ENCODE measurements around the gene PRKCB. TPM values are rescaled to one million over a fixed set of nuclear protein-coding genes. Genes with fewer than 3 reads are reported as not detected.
A peak's percentile ranks its signal among the peaks of the same experiment; 100 is the strongest.

PRKCB gene
- total RNA-seq, 2 experiments from 2014 or later: 101 to 105 TPM

- ATAC-seq (no peak), DNase-seq (no peak)
- CTCF ChIA-PET: interaction anchor here (1.9 to 6.8 kb wide), 2 partner anchors 20 to 187 kb away, joined by 8 to 56 read pairs; no protein-coding TSS in a partner anchor
- POLR2A ChIA-PET: no interaction called here
- Mint-ChIP-seq H3K27me3 (ENCODE audit: low read depth) (peaks cover 3% of the 10 kb centered on the region), H3K4me3 (no peak overlapping the region), H3K27ac (no peak overlapping the region), H3K36me3 (ENCODE audit: low read depth) (peaks cover 2% of the 10 kb centered on the region), H3K9me3 (ENCODE audit: insufficient read depth) (no peaks in the 10 kb centered on the region), H3K4me1 (ENCODE audit: low read depth) (peaks cover 27% of the 10 kb centered on the region)
These were observed 12.1 kb upstream of the PRKCB start for GRCh38 chr16:23823475-23824384.

- peaks cover 27% of the 10 kb centered on the region for H3K4me1 Mint-ChIP-seq (ENCODE audit: low read depth)
- H3K27ac Mint-ChIP-seq: no peak overlapping the region
- H3K36me3 Mint-ChIP-seq (ENCODE audit: low read depth): peaks cover 5% of the 10 kb centered on the region
- H3K27me3 Mint-ChIP-seq (ENCODE audit: low read depth): peaks cover 3% of the 10 kb centered on the region
- no peak for ATAC-seq
- H3K4me3 Mint-ChIP-seq: no peak overlapping the region
- ChIA-PET POLR2A (no interaction called here), CTCF (interaction anchor here (1.9 to 6.8 kb wide), 2 partner anchors 21 to 185 kb away, joined by 8 to 56 read pairs; no protein-coding TSS in a partner anchor)
- DNase-seq: no peak
- H3K9me3 Mint-ChIP-seq (ENCODE audit: insufficient read depth): peaks cover 4% of the 10 kb centered on the region
These were observed 10.9 kb upstream of the PRKCB start for GRCh38 chr16:23824909-23825308.

DNA sequence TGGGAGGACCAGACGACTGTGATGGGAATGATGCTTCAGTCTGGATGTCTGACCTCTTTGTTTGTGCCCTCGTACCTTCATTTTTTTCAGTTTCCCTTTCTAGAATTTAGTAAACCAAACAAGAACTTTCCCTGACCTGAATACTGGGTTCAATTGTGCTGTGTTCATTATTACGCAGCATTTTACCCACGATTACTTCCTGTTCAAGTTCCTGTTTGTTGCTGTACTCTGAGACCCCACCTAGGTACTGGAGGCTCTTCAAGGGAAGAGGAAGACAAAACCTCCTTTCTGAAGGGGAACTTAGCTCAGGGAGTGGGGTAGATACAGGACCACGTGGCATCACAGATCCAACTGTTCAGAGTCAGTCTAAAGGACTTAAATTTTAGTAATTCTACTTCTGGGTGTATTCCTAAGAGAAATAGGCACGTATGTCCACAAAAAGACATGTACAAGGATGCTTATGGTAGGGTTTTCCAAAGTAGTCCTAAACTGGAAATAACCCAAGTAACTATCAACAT lies 9.2 kb upstream of the PRKCB start:
- DNase-seq (peak; percentile 51), ATAC-seq (peak; percentile 83)
- peaks cover 3% of the 10 kb centered on the region for H3K27me3 Mint-ChIP-seq (ENCODE audit: low read depth)
- H3K36me3 Mint-ChIP-seq (ENCODE audit: low read depth): peaks cover 14% of the 10 kb centered on the region
- peaks cover 16% of the 10 kb centered on the region for H3K9me3 Mint-ChIP-seq (ENCODE audit: insufficient read depth)
- H3K4me3 Mint-ChIP-seq: peak overlapping the region; percentile 51
- CTCF ChIA-PET: interaction anchor here (1.3 to 6.8 kb wide), 9 partner anchors 9 to 184 kb away, joined by 4 to 56 read pairs (median 7); partner anchors contain the start of gene PRKCB
- peaks cover 30% of the 10 kb centered on the region for H3K4me1 Mint-ChIP-seq (ENCODE audit: low read depth)
- POLR2A ChIA-PET: interaction anchor here (0.6 to 1.8 kb wide), 6 partner anchors 9 to 688 kb away, joined by 3 to 7 read pairs (median 3); partner anchors contain the start of gene PRKCB
- peak overlapping the region; percentile 86 for H3K27ac Mint-ChIP-seq

- H3K4me3 Mint-ChIP-seq: peak overlapping the region; percentile 51
- ATAC-seq (peak; percentile 63), DNase-seq (no peak)
- ChIA-PET POLR2A (interaction anchor here (0.6 to 1.8 kb wide), 7 partner anchors 9 to 687 kb away, joined by 3 to 7 read pairs (median 3); partner anchors contain the start of gene PRKCB), CTCF (interaction anchor here (1.2 to 6.8 kb wide), 10 partner anchors 9 to 183 kb away, joined by 4 to 56 read pairs (median 6); partner anchors contain the start of gene PRKCB)
- peaks cover 14% of the 10 kb centered on the region for H3K36me3 Mint-ChIP-seq (ENCODE audit: low read depth)
- peaks cover 16% of the 10 kb centered on the region for H3K9me3 Mint-ChIP-seq (ENCODE audit: insufficient read depth)
- H3K27me3 Mint-ChIP-seq (ENCODE audit: low read depth): peaks cover under 1% of the 10 kb centered on the region
- H3K4me1 Mint-ChIP-seq (ENCODE audit: low read depth): peaks cover 30% of the 10 kb centered on the region
- peak overlapping the region; percentile 86 for H3K27ac Mint-ChIP-seq
These were observed 8.7 kb upstream of the PRKCB start for GRCh38 chr16:23827057-23827456.

DNA sequence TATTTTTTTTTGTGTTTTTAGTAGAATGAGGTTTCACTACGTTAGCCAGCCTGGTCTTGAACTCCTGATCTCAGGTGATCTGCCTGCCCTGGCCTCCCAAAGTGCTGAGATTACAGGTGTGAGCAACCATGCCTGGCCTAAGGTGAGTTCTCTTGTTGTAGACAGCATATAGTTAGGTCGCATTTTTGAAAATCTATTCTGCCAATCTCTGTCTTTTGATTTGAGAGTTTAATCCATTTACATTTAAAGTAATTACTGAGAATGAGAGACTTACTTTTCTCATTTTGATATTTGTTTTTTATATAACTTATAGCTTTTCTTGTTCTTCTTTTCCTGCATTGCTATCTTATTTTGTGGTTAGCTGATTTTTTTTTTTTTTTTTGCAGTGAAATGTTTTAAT lies 6.3 kb upstream of the PRKCB start:
- Mint-ChIP-seq H3K4me3 (no peak overlapping the region), H3K27me3 (ENCODE audit: low read depth) (no peaks in the 10 kb centered on the region), H3K27ac (no peak overlapping the region), H3K4me1 (ENCODE audit: low read depth) (peaks cover 40% of the 10 kb centered on the region), H3K9me3 (ENCODE audit: insufficient read depth) (peaks cover 21% of the 10 kb centered on the region), H3K36me3 (ENCODE audit: low read depth) (peaks cover 14% of the 10 kb centered on the region)
- DNase-seq (no peak), ATAC-seq (no peak)
- ChIA-PET CTCF (interaction anchor here (1.5 to 6.8 kb wide), 3 partner anchors 26 to 181 kb away, joined by 3 to 56 read pairs (median 9); no protein-coding TSS in a partner anchor), POLR2A (interaction anchor here (0.6 to 1.2 kb wide), 2 partner anchors 23 to 42 kb away, joined by 3 read pairs; no protein-coding TSS in a partner anchor)

DNA sequence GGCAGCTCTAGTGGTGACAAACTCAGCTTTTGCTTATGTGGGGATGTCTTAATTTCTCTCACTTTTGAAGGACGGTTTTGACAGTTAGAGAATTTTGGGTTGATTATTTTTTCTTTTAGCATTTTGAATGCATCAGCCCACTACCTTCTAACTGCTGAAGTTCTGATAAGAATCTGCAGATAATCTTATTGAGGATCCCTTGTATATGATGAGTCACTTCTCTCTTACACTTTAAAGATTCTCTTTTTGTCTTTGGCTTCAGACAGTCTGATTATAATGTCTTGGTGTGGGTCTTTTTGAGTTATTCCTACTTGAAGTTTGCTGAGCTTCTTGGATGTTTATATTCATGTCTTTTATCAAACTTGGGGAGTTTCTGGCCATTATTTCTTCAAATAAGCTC lies 5.5 kb upstream of the PRKCB start:
- ATAC-seq (no peak), DNase-seq (no peak)
- Mint-ChIP-seq H3K27me3 (ENCODE audit: low read depth) (no peaks in the 10 kb centered on the region), H3K9me3 (ENCODE audit: insufficient read depth) (peaks cover 21% of the 10 kb centered on the region), H3K27ac (no peak overlapping the region), H3K36me3 (ENCODE audit: low read depth) (peaks cover 14% of the 10 kb centered on the region), H3K4me3 (no peak overlapping the region), H3K4me1 (ENCODE audit: low read depth) (peaks cover 48% of the 10 kb centered on the region)
- ChIA-PET CTCF (interaction anchor here (2.0 to 6.8 kb wide), 2 partner anchors 27 to 180 kb away, joined by 9 to 56 read pairs; no protein-coding TSS in a partner anchor), POLR2A (interaction anchor here (1.2 kb wide), 1 partner anchor 22 kb away, joined by 3 read pairs; no protein-coding TSS in a partner anchor)

DNA sequence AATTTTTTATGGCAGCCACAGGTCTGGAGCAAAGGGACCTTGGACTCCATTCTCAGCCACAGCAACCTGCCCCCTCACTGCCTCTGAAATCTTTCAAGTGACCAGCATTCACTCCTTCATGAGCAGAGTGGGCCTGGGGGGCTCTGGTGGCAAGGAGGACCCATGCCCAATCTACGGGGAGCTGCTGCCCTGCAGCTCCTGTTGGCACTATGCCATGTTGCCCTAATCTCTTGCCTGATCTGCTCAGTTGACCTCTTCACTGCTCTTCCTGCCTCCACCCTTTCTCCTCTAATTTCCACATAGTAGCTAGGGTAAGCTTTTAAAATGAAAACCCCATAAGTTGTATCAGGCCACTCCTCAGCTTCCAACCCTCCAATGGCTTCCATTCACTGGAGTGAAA lies 2.9 kb upstream of the PRKCB start:
- CTCF ChIA-PET: interaction anchor here (1.0 to 2.0 kb wide), 3 partner anchors 29 to 177 kb away, joined by 3 to 14 read pairs (median 7); no protein-coding TSS in a partner anchor
- POLR2A ChIA-PET: no interaction called here

GRCh38 chr16:23833504-23833903 lies 2.3 kb upstream of the PRKCB start:
- H3K27ac Mint-ChIP-seq: no peak overlapping the region
- H3K27me3 Mint-ChIP-seq (ENCODE audit: low read depth): no peaks in the 10 kb centered on the region
- H3K4me1 Mint-ChIP-seq (ENCODE audit: low read depth): peaks cover 42% of the 10 kb centered on the region
- ATAC-seq (no peak), DNase-seq (no peak)
- CTCF ChIA-PET: interaction anchor here (1.0 to 2.0 kb wide), 4 partner anchors 30 to 176 kb away, joined by 3 to 14 read pairs (median 5); no protein-coding TSS in a partner anchor
- peaks cover 21% of the 10 kb centered on the region for H3K9me3 Mint-ChIP-seq (ENCODE audit: insufficient read depth)
- POLR2A ChIA-PET: interaction anchor here (0.8 kb wide), 1 partner anchor 13 kb away, joined by 3 read pairs; no protein-coding TSS in a partner anchor
- H3K4me3 Mint-ChIP-seq: no peak overlapping the region
- peaks cover 30% of the 10 kb centered on the region for H3K36me3 Mint-ChIP-seq (ENCODE audit: low read depth)

More for the DNA sequence above, 2.9 kb upstream of the PRKCB start:
- H3K9me3 Mint-ChIP-seq (ENCODE audit: insufficient read depth): peaks cover 21% of the 10 kb centered on the region
- H3K4me3 Mint-ChIP-seq: no peak overlapping the region
- ATAC-seq (no peak), DNase-seq (no peak)
- no peak overlapping the region for H3K27ac Mint-ChIP-seq
- H3K36me3 Mint-ChIP-seq (ENCODE audit: low read depth): peaks cover 24% of the 10 kb centered on the region
- no peaks in the 10 kb centered on the region for H3K27me3 Mint-ChIP-seq (ENCODE audit: low read depth)
- H3K4me1 Mint-ChIP-seq (ENCODE audit: low read depth): peaks cover 40% of the 10 kb centered on the region

DNA sequence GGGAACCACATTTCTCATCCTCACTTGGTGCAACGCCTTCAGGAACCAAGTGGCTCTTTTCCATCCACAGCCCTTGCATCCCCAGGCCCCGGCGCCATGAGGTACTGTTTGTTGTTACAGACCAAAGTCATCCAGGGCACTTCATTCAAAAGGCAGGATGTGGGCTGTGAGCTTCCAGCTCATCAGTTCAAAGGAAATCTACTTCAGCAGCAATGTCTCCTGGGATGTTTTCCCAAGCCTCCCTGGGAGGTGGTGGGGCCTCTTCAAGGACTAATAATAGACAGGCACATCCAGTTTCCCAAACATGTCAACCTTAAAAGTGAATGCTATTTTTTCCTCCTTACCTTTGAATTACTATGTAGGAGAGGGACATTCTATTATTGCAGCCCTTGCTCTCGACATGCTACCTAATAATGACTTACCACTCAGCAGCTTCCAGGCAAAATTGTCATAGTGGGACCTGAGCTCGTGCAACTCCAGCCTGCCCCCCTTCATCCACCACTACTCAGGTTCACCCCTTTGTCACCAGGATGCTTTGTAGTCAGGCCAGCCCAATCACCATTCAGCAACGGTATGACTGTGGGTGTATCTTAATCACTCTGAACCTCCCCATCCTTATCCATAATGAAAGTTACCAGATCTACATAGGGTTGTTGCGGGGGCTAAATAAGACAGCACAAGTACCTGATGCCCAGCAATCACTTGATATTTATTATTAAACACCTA lies 1.7 kb upstream of the PRKCB start:
- no peaks in the 10 kb centered on the region for H3K27me3 Mint-ChIP-seq (ENCODE audit: low read depth)
- ChIA-PET CTCF (interaction anchor here (0.6 to 2.0 kb wide), 5 partner anchors 31 to 176 kb away, joined by 3 to 14 read pairs (median 3); no protein-coding TSS in a partner anchor), POLR2A (interaction anchor here (0.8 to 0.9 kb wide), 2 partner anchors 14 to 705 kb away, joined by 3 read pairs; partner anchors contain the start of gene RBBP6)
- peaks cover 21% of the 10 kb centered on the region for H3K9me3 Mint-ChIP-seq (ENCODE audit: insufficient read depth)
- H3K4me1 Mint-ChIP-seq (ENCODE audit: low read depth): peaks cover 49% of the 10 kb centered on the region
- H3K27ac Mint-ChIP-seq: no peak overlapping the region
- H3K4me3 Mint-ChIP-seq: no peak overlapping the region
- DNase-seq (no peak), ATAC-seq (no peak)
- H3K36me3 Mint-ChIP-seq (ENCODE audit: low read depth): peaks cover 36% of the 10 kb centered on the region

GRCh38 chr16:23836078-23836403 lies 258 bp downstream of the PRKCB start:
- ChIA-PET CTCF (interaction anchor here (0.9 to 1.0 kb wide), 3 partner anchors 9 to 174 kb away, joined by 5 read pairs; no protein-coding TSS in a partner anchor), POLR2A (interaction anchor here (0.9 kb wide), 1 partner anchor 9 kb away, joined by 4 read pairs; no protein-coding TSS in a partner anchor)
- ATAC-seq: peak; percentile 54

More at GRCh38 chr16:23836078-23836403, 258 bp downstream of the PRKCB start:
- Mint-ChIP-seq H3K4me1 (ENCODE audit: low read depth) (peaks cover 62% of the 10 kb centered on the region), H3K4me3 (peak overlapping the region; percentile 98), H3K27ac (no peak overlapping the region), H3K27me3 (ENCODE audit: low read depth) (no peaks in the 10 kb centered on the region), H3K36me3 (ENCODE audit: low read depth) (peaks cover 37% of the 10 kb centered on the region), H3K9me3 (ENCODE audit: insufficient read depth) (peaks cover 5% of the 10 kb centered on the region)
- peak; percentile 43 for DNase-seq
